K562 (cell line): ENCODE results near the gene COQ5. TPM values are rescaled to one million over a fixed set of nuclear protein-coding genes. Genes with fewer than 3 reads are reported as not detected.

Experiments
- ARID1B ChIP-seq: fragments of 450-650 bp; IDR thresholded peaks from 2 replicates; pipeline ENCODE4 v1.6.1; 2016; ENCODE audit warnings: antibody characterized with exemption, mild to moderate bottlenecking, inconsistent platforms
- ATF3 ChIP-seq, 2 experiments: fragments of 450-650 bp in 1 of 2; sonication (generic) in 1 of 2; formaldehyde crosslinking in 1 of 2; IDR thresholded peaks in 1 of 2; conservative IDR thresholded peaks in 1 of 2; 2 replicates each; pipeline versions ENCODE4 v1.6.1 to v1.8.1; 2016 to 2023; ENCODE audit warnings: mild to moderate bottlenecking in 2 of 2, moderate library complexity in 2 of 2, inconsistent platforms in 1 of 2, missing genetic modification reagents in 1 of 2
- BRD9 ChIP-seq: fragments of 450-650 bp; IDR thresholded peaks from 2 replicates; pipeline ENCODE4 v1.6.1; 2018; ENCODE audit warnings: low read depth; ENCODE audit not compliant: partially characterized antibody
- CBFA2T3 ChIP-seq: fragments of 450-650 bp; IDR thresholded peaks from 2 replicates; pipeline ENCODE4 v1.6.1; 2017
- CEBPG ChIP-seq, 3 experiments: fragments of 200-800 bp in 1 of 3; sonication (Bioruptor generic) in 1 of 3; sonication (generic) in 1 of 3; formaldehyde crosslinking in 1 of 3; IDR thresholded peaks in 2 of 3; conservative IDR thresholded peaks in 1 of 3; 2 replicates each; pipeline versions ENCODE4 v1.6.1 to v1.8.0; 2016 to 2022; ENCODE audit warnings: missing compliant biosample characterization in 2 of 3, missing genetic modification characterization in 2 of 3, mild to moderate bottlenecking in 1 of 3, missing genetic modification reagents in 1 of 3
- ELF4 ChIP-seq: fragments of 450-650 bp; formaldehyde crosslinking; IDR thresholded peaks from 2 replicates; pipeline ENCODE4 v1.4.0; 2022; ENCODE audit warnings: missing genetic modification characterization
- GABPB1 ChIP-seq: sonication (generic); formaldehyde crosslinking; IDR thresholded peaks from 2 replicates; pipeline ENCODE4 v1.8.0; 2022; ENCODE audit warnings: mild to moderate bottlenecking, missing genetic modification reagents
- HDAC6 ChIP-seq: IDR thresholded peaks from 2 replicates; pipeline ENCODE4 v1.6.1; 2012; ENCODE audit warnings: low read depth, mild to moderate bottlenecking, control low read depth, inconsistent platforms, low read length, moderate library complexity
- HNRNPH1 ChIP-seq: fragments of 200-400 bp; formaldehyde crosslinking; optimal IDR thresholded peaks from 2 replicates; pipeline ENCODE3; 2017; ENCODE audit warnings: low read depth, mild to moderate bottlenecking, low read length, moderate library complexity
- JUND ChIP-seq, 2 experiments: IDR thresholded peaks; 2 replicates in 1 of 2; 3 replicates in 1 of 2; pipeline ENCODE4 v1.6.1; 2011; ENCODE audit warnings: borderline replicate concordance in 2 of 2, low read depth in 2 of 2, low read length in 2 of 2, improper control_type of control experiment in 1 of 2, missing biosample characterization in 1 of 2, missing genetic modification characterization in 1 of 2, missing genetic modification reagents in 1 of 2
- KDM2B ChIP-seq: fragments of 250-450 bp; sonication (Bioruptor Pico); IDR thresholded peaks from 2 replicates; pipeline ENCODE4 v1.8.0; 2021; ENCODE audit warnings: mild to moderate bottlenecking, moderate library complexity
- LARP7 ChIP-seq: fragments of 450-650 bp; IDR thresholded peaks from 2 replicates; pipeline ENCODE4 v1.6.1; 2016
- PCBP2 ChIP-seq: fragments of 200-400 bp; formaldehyde crosslinking; IDR thresholded peaks from 2 replicates; pipeline ENCODE4 v1.6.1; 2018; ENCODE audit warnings: low read length, low read depth, mild to moderate bottlenecking, moderate library complexity; ENCODE audit not compliant: poor library complexity, severe bottlenecking
- PHTF2 ChIP-seq: fragments of 250-450 bp; sonication (Bioruptor Pico); IDR thresholded peaks from 2 replicates; pipeline ENCODE4 v1.5.0; 2021; ENCODE audit warnings: mild to moderate bottlenecking
- PRDM10 ChIP-seq: fragments of 450-650 bp; IDR thresholded peaks from 2 replicates; pipeline ENCODE4 v1.6.1; 2018; ENCODE audit not compliant: partially characterized antibody
- TEAD1 ChIP-seq, 2 experiments: fragments of 450-650 bp in 1 of 2; sonication (generic) in 1 of 2; formaldehyde crosslinking; IDR thresholded peaks; 2 replicates each; pipeline versions ENCODE4 v1.4.0 to v1.8.0; 2020 to 2022; ENCODE audit warnings: mild to moderate bottlenecking in 2 of 2, missing genetic modification reagents in 1 of 2
- TFAM ChIP-seq: fragments of 250-450 bp; sonication (Bioruptor Pico); conservative IDR thresholded peaks from 2 replicates; pipeline ENCODE4 v1.5.0; 2021; ENCODE audit warnings: mild to moderate bottlenecking, moderate library complexity
- ZBED1 ChIP-seq: IDR thresholded peaks from 2 replicates; pipeline ENCODE4 v1.6.1; 2014
- ZNF224 ChIP-seq: sonication (generic); formaldehyde crosslinking; IDR thresholded peaks from 2 replicates; pipeline ENCODE4 v1.8.0; 2022; ENCODE audit warnings: mild to moderate bottlenecking, missing genetic modification reagents
- ZNF717 ChIP-seq: fragments of 250-450 bp; sonication (Bioruptor Pico); IDR thresholded peaks from 2 replicates; pipeline ENCODE4 v1.5.0; 2021
- polyA plus RNA-seq, 8 experiments: library from polyadenylated mRNA; depleted of rRNA in 4 of 8; stranded (reverse) in 5 of 8; unstranded in 3 of 8; fragments of >200 nt; fragmentation: Nextera tagmentation in 2 of 8; fragmentation: Illumina TruSeq in 1 of 8; extraction: Ambion mirVana in 2 of 8; extraction: Trizol in 1 of 8; gene quantifications; 2 replicates each; pipeline versions ENCODE4 v1.2.1 to v1.2.3, GENCODE V29; 2011 to 2014; ENCODE audit warnings: inconsistent platforms in 1 of 8, missing spikeins in 1 of 8
- total RNA-seq, 7 experiments: library from RNA; depleted of rRNA in 6 of 7; stranded (reverse); fragments of >200 nt in 6 of 7; fragmentation: Illumina TruSeq in 2 of 7; extraction: Trizol in 2 of 7; gene quantifications; 2 replicates each; pipeline versions ENCODE4 v1.2.1 to v1.2.3, GENCODE V29; 2011 to 2021; ENCODE audit warnings: low replicate concordance in 1 of 7
- TF ChIP-seq, protein P1 (sequence below): sonication (generic); formaldehyde crosslinking; IDR thresholded peaks from 2 replicates; pipeline ENCODE4 v1.8.0; 2022; ENCODE audit warnings: missing genetic modification reagents, mild to moderate bottlenecking, borderline replicate concordance
- TF ChIP-seq, protein P2 (sequence below): fragments of 250-450 bp; sonication (Bioruptor Pico); IDR thresholded peaks from 2 replicates; pipeline ENCODE4 v1.8.0; 2022; ENCODE audit warnings: inconsistent platforms

The COQ5 gene
- total and polyA plus RNA-seq, 9 of the 15 experiments (the other 6 are each of a cell fraction or from before 2014, with no cell fraction given), result 19.2 to 59.7 (median 30.4) TPM

- TF ChIP-seq ATF3 (IDR thresholded peaks at IDR 0.05) (0 out of 2 replicates have a peak, but pooled peaks have one; percentile 20), ATF3 (CRISPR knock-in tag; conservative IDR thresholded peaks at IDR 0.05) (no peak), ZBED1 (no peak), PCBP2 (no peak), ARID1B (peak; percentile 50), PRDM10 (peak; percentile 31), LARP7 (no peak), KDM2B (CRISPR knock-in tag) (no peak), JUND (IDR thresholded peaks at IDR 0.05; ENCODE audit: borderline replicate concordance, low read depth, low read length) (peak; percentile 44; the same call in 1 of the 2 replicates), JUND (tag; IDR thresholded peaks at IDR 0.05; ENCODE audit: borderline replicate concordance, low read depth, low read length) (peak; percentile 55; the same call in 1 of the 3 replicates), CBFA2T3 (peak; percentile 48), CEBPG (CRISPR knock-in tag; IDR thresholded peaks at IDR 0.05) (peak; percentile 56; the same call in 1 of the 2 replicates), CEBPG (tag; conservative IDR thresholded peaks at IDR 0.05 in 1 of 2, IDR thresholded peaks at IDR 0.05 in 1 of 2) (no peak), TFAM (CRISPR knock-in tag) (no peak), ZNF224 (CRISPR knock-in tag) (no peak), BRD9 (no peak), ELF4 (CRISPR knock-in tag) (no peak), TEAD1 (CRISPR knock-in tag; IDR thresholded peaks at IDR 0.05) (no peak), ZNF717 (CRISPR knock-in tag) (no peak), HDAC6 (no peak), GABPB1 (CRISPR knock-in tag) (no peak), HNRNPH1 (no peak), PHTF2 (no peak)
- TF ChIP-seq, protein P1, sequence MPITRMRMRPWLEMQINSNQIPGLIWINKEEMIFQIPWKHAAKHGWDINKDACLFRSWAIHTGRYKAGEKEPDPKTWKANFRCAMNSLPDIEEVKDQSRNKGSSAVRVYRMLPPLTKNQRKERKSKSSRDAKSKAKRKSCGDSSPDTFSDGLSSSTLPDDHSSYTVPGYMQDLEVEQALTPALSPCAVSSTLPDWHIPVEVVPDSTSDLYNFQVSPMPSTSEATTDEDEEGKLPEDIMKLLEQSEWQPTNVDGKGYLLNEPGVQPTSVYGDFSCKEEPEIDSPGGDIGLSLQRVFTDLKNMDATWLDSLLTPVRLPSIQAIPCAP (CRISPR knock-in tag), result no peak
- TF ChIP-seq, protein P2, sequence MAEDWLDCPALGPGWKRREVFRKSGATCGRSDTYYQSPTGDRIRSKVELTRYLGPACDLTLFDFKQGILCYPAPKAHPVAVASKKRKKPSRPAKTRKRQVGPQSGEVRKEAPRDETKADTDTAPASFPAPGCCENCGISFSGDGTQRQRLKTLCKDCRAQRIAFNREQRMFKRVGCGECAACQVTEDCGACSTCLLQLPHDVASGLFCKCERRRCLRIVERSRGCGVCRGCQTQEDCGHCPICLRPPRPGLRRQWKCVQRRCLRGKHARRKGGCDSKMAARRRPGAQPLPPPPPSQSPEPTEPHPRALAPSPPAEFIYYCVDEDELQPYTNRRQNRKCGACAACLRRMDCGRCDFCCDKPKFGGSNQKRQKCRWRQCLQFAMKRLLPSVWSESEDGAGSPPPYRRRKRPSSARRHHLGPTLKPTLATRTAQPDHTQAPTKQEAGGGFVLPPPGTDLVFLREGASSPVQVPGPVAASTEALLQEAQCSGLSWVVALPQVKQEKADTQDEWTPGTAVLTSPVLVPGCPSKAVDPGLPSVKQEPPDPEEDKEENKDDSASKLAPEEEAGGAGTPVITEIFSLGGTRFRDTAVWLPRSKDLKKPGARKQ (CRISPR knock-in tag), result no peak
Measured at GRCh38 chr12:120539303-120539702, 10.3 kb upstream of the COQ5 start (continued).
